Forelimb muscle (tissue), 1 donor: ENCODE results near the gene PALS2. TPM values are rescaled to one million over a fixed set of nuclear protein-coding genes. Genes with fewer than 3 reads are reported as not detected.

Experiments used
- DNase-seq: peaks from one replicate; pipeline ENCODE4 v3.0.0-alpha.2; 2013; ENCODE audit warnings: low read depth
- polyA plus RNA-seq: library from polyadenylated mRNA; unstranded; fragments of 120-200 nt; gene quantifications from one replicate; pipeline ENCODE4 v1.2.1, GENCODE V29; 2013; ENCODE audit not compliant: insufficient read length

The PALS2 gene
- polyA plus RNA-seq, result 5.4 TPM

GRCh38 chr7:24572997-24573553 is at the start of gene PALS2:
Gene PALS2 (plus strand): TSS chr7:24573452. CDS start chr7:24623668, 50,216 bp downstream.
- DNase-seq, result no peak

GRCh38 chr7:24531255-24531654 is 42.0 kb upstream of the PALS2 start:
- DNase-seq, result no peak

- no peak for DNase-seq
Observed at GRCh38 chr7:24536682-24537081, 36.6 kb upstream of the PALS2 start.

- DNase-seq, result no peak
Observed at GRCh38 chr7:24540956-24541355, 32.3 kb upstream of the PALS2 start.

- no peak for DNase-seq
Observed at GRCh38 chr7:24545215-24545614, 28.0 kb upstream of the PALS2 start.

GRCh38 chr7:24548390-24548789 is 24.9 kb upstream of the PALS2 start:
- DNase-seq, result no peak

- no peak for DNase-seq
Observed at GRCh38 chr7:24549991-24550390, 23.3 kb upstream of the PALS2 start.

GRCh38 chr7:24555184-24555583 is 18.1 kb upstream of the PALS2 start:
- no peak for DNase-seq

- no peak for DNase-seq
Observed at GRCh38 chr7:24555719-24556118, 17.5 kb upstream of the PALS2 start.

GRCh38 chr7:24560772-24561171 is 12.5 kb upstream of the PALS2 start:
- DNase-seq, result no peak

- no peak for DNase-seq
Observed at GRCh38 chr7:24566274-24566673, 7.0 kb upstream of the PALS2 start.

GRCh38 chr7:24570983-24571382 is 2.3 kb upstream of the PALS2 start:
- DNase-seq, result no peak

- no peak for DNase-seq
Observed at GRCh38 chr7:24572016-24572392, 1.2 kb upstream of the PALS2 start.

GRCh38 chr7:24572393-24572996 is 757 bp upstream of the PALS2 start:
- no peak for DNase-seq

GRCh38 chr7:24573554-24574338 is 494 bp downstream of the PALS2 start:
- no peak for DNase-seq

- DNase-seq, result no peak
Observed at GRCh38 chr7:24574386-24574785, 1.1 kb downstream of the PALS2 start.

- no peak for DNase-seq
Observed at GRCh38 chr7:24574950-24575349, 1.7 kb downstream of the PALS2 start.

GRCh38 chr7:24576171-24577025 is 3.1 kb downstream of the PALS2 start:
- no peak for DNase-seq

GRCh38 chr7:24578052-24578451 is 4.8 kb downstream of the PALS2 start:
- DNase-seq, result no peak

- DNase-seq, result no peak
Observed at GRCh38 chr7:24580283-24580946, 7.2 kb downstream of the PALS2 start.

- no peak for DNase-seq
Observed at GRCh38 chr7:24582166-24582565, 8.9 kb downstream of the PALS2 start.

GRCh38 chr7:24587853-24588252 is 14.6 kb downstream of the PALS2 start:
- DNase-seq, result no peak
